CD4-positive, alpha-beta T cell (primary cell): Measurements from ENCODE around the gene E2F4. TPM values are rescaled to one million over a fixed set of nuclear protein-coding genes. Genes with fewer than 3 reads are reported as not detected.

Experiments used
- ATAC-seq: fragments of 200-7000 bp; cut with Tn5 transposase; one replicate; pipeline ENCODE4 v1.10.0; 2022; ENCODE audit warnings: mild to moderate bottlenecking; ENCODE audit not compliant: poor library complexity
- CTCF ChIA-PET: fragments of 350-600 bp; sonication (Branson Sonifier 250); formaldehyde crosslinking; loops from one replicate; lab custom pipeline; 2021; ENCODE audit warnings: antibody characterized with exemption, inconsistent platforms; lab: Charles Lee
- POLR2A ChIA-PET: fragments of 350-600 bp; sonication (Branson Sonifier 250); formaldehyde crosslinking; loops from one replicate; lab custom pipeline; 2021; ENCODE audit warnings: antibody characterized with exemption, inconsistent platforms; lab: Charles Lee
- DNase-seq, 14 experiments: peaks; one replicate each; pipeline ENCODE4 v3.0.0-alpha.2; 2013 to 2020; ENCODE audit warnings: mixed read lengths in 2 of 14
- H3K27ac ChIP-seq, 2 donors: one replicate each; pipeline versions ENCODE4 v1.5.1 to v1.7.0; 2013; ENCODE audit warnings: low read length in 2 of 2, low read depth in 1 of 2, mild to moderate bottlenecking in 1 of 2
- H3K27me3 ChIP-seq, 2 experiments: 1 replicate in 1 of 2; 2 replicates in 1 of 2; pipeline versions ENCODE4 v1.6.1 to v1.7.0; 2013; ENCODE audit warnings: low read length in 2 of 2, control low read depth in 1 of 2, mild to moderate bottlenecking in 1 of 2, moderate library complexity in 1 of 2; ENCODE audit not compliant: insufficient read depth in 2 of 2, control insufficient read depth in 1 of 2
- H3K36me3 ChIP-seq: one replicate; pipeline ENCODE4 v1.6.1; 2013; ENCODE audit warnings: low read length, control low read depth; ENCODE audit not compliant: insufficient read depth
- H3K4me1 ChIP-seq: one replicate; pipeline ENCODE4 v1.6.1; 2013; ENCODE audit warnings: low read length, control low read depth; ENCODE audit not compliant: insufficient read depth
- H3K4me3 ChIP-seq: one replicate; pipeline ENCODE4 v1.5.1; 2013; ENCODE audit warnings: mild to moderate bottlenecking, low read length, moderate library complexity
- H3K9me3 ChIP-seq, 2 experiments: 1 replicate in 1 of 2; 2 replicates in 1 of 2; pipeline versions ENCODE4 v1.6.1 to v1.7.0; 2013; ENCODE audit warnings: low read length in 2 of 2, mild to moderate bottlenecking in 2 of 2, control low read depth in 1 of 2, moderate library complexity in 1 of 2; ENCODE audit not compliant: control insufficient read depth in 1 of 2, insufficient read depth in 1 of 2
- H3K27ac Mint-ChIP-seq: one replicate; pipeline ENCODE4 v1.8.0; 2020; ENCODE audit warnings: mixed read lengths
- H3K27me3 Mint-ChIP-seq: one replicate; pipeline ENCODE4 v1.8.0; 2021; ENCODE audit warnings: mixed read lengths
- H3K36me3 Mint-ChIP-seq: one replicate; pipeline ENCODE4 v1.8.0; 2021; ENCODE audit warnings: low read depth, mixed read lengths
- H3K4me1 Mint-ChIP-seq: one replicate; pipeline ENCODE4 v1.8.0; 2021; ENCODE audit warnings: low read depth, mixed read lengths
- H3K4me3 Mint-ChIP-seq: one replicate; pipeline ENCODE4 v1.8.0; 2020; ENCODE audit warnings: mild to moderate bottlenecking, mixed read lengths
- H3K9me3 Mint-ChIP-seq: one replicate; pipeline ENCODE4 v1.8.0; 2020; ENCODE audit warnings: mixed read lengths
- intact Hi-C, 2 experiments: fragments of 100-400 bp; cut with DNase I in 1 of 2; cut with micrococcal nuclease in 1 of 2; formaldehyde crosslinking; loops; one replicate each; pipeline versions ENCODE4 v1.15.1 to v1.9.0; 2023 to 2025; cut with DNase I, micrococcal nuclease
- total RNA-seq, 174 experiments: library from RNA in 2 of 174; stranded (reverse) in 2 of 174; gene quantifications; one replicate each; pipeline ENCODE4 v1.2.3 and lab custom pipeline; 2021 to 2026
- TF ChIP-seq, protein P1 (sequence below): fragments of 200-600 bp; IDR thresholded peaks from one replicate; pipeline ENCODE4 v1.8.0; 2022; ENCODE audit warnings: antibody characterized with exemption, mild to moderate bottlenecking

Gene E2F4
- total RNA-seq, 2 experiments from 2014 or later: 50.9 to 56.1 TPM

DNA sequence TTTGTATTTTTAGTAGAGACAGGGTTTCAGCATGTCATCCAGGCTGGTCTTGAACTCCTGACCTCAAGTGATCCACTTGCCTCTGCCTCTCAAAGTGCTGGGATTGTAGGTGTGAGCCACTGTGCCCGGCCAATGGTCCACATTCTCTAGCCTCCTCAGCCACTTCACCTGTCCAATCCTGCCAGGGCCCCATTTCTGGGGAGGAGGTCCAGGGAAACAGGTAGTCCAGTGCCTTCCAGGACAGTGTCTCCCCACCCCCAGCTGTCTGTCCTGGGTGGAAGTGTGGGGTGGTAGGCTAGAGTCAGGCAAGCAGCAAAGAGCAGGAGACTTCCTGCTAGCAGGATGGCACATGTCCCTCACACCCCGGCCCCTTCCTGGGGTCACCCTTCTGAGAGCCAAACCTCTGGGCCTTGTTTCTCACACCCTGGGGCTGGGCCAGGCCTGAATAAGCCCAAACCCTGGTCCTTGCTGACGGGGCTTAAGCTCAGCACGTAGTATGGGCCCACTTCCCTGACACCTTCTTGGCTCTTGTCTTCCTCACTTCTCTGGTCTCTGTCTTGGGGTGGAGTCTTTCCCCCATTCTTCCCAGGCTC, 50.3 kb downstream of the E2F4 start:
- CTCF ChIA-PET: interaction anchor here (0.8 kb wide), 1 partner anchor 15 kb away, joined by 3 read pairs; the partner anchor contains the start of gene TMEM208
- peaks cover 24% of the 10 kb centered on the region for H3K36me3 Mint-ChIP-seq
- DNase-seq (no peak), ATAC-seq (no peak)
- Histone ChIP-seq H3K4me1 (peaks cover 56% of the 10 kb centered on the region), H3K27ac (no peak overlapping the region), H3K4me3 (no peak overlapping the region), H3K36me3 (peaks cover 27% of the 10 kb centered on the region), H3K27me3 (no peaks in the 10 kb centered on the region), H3K9me3 (no peaks in the 10 kb centered on the region)
- POLR2A ChIA-PET: no interaction called here
- H3K27ac Mint-ChIP-seq: peak overlapping the region; percentile 34
- no peaks in the 10 kb centered on the region for H3K9me3 Mint-ChIP-seq
- intact Hi-C loops: loop anchor here (10.0 kb wide), 2 partner anchors 563 to 843 kb away; partner anchors contain the start of genes NFATC3 (in 1 of the 2), RANBP10 (in 1 of the 2) and TSNAXIP1 (in 1 of the 2)
- no peak overlapping the region for H3K4me3 Mint-ChIP-seq
- H3K4me1 Mint-ChIP-seq: peaks cover 18% of the 10 kb centered on the region
- H3K27me3 Mint-ChIP-seq: no peaks in the 10 kb centered on the region
- TF ChIP-seq, protein P1, sequence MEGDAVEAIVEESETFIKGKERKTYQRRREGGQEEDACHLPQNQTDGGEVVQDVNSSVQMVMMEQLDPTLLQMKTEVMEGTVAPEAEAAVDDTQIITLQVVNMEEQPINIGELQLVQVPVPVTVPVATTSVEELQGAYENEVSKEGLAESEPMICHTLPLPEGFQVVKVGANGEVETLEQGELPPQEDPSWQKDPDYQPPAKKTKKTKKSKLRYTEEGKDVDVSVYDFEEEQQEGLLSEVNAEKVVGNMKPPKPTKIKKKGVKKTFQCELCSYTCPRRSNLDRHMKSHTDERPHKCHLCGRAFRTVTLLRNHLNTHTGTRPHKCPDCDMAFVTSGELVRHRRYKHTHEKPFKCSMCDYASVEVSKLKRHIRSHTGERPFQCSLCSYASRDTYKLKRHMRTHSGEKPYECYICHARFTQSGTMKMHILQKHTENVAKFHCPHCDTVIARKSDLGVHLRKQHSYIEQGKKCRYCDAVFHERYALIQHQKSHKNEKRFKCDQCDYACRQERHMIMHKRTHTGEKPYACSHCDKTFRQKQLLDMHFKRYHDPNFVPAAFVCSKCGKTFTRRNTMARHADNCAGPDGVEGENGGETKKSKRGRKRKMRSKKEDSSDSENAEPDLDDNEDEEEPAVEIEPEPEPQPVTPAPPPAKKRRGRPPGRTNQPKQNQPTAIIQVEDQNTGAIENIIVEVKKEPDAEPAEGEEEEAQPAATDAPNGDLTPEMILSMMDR: no peak

DNA sequence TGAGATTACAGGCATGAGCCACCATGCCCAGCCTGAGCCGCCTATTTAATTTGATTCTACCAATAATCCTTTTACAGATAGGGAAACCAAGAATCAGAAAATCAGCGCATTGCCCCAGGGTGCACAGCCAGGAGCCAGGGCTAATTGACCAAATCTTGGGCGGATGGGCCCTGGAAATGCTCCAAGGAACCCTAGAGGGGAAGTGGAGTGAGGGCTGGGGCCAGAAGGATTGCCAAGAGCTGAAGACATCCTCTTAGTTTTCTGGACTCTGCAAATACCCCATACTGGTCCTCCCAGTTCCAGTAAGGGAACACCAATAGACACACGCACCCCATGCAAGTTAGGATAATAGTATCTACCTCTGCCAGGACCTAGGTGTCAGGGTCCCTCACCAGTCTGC, 51.5 kb downstream of the E2F4 start:
- ATAC-seq (no peak), DNase-seq (no peak)
- CTCF ChIA-PET: interaction anchor here (1.4 to 5.3 kb wide), 3 partner anchors 16 to 573 kb away, joined by 3 to 31 read pairs (median 5); partner anchors contain the start of gene TMEM208
- Mint-ChIP-seq H3K4me1 (peaks cover 29% of the 10 kb centered on the region), H3K4me3 (no peak overlapping the region), H3K27me3 (no peaks in the 10 kb centered on the region), H3K27ac (peak overlapping the region; percentile 97), H3K36me3 (peaks cover 11% of the 10 kb centered on the region), H3K9me3 (no peaks in the 10 kb centered on the region)
- Histone ChIP-seq H3K4me1 (peaks cover 59% of the 10 kb centered on the region), H3K27me3 (no peaks in the 10 kb centered on the region), H3K27ac (peak overlapping the region; percentile 86 to 90), H3K9me3 (no peaks in the 10 kb centered on the region), H3K4me3 (no peak overlapping the region), H3K36me3 (peaks cover 15% of the 10 kb centered on the region)
- TF ChIP-seq, protein P1: no peak
- intact Hi-C loops: loop anchor here (10.0 kb wide), 2 partner anchors 561 to 841 kb away; partner anchors contain the start of genes NFATC3 (in 1 of the 2), RANBP10 (in 1 of the 2) and TSNAXIP1 (in 1 of the 2)
- POLR2A ChIA-PET: interaction anchor here (1.1 kb wide), 1 partner anchor 22 kb away, joined by 3 read pairs; no protein-coding TSS in a partner anchor

DNA sequence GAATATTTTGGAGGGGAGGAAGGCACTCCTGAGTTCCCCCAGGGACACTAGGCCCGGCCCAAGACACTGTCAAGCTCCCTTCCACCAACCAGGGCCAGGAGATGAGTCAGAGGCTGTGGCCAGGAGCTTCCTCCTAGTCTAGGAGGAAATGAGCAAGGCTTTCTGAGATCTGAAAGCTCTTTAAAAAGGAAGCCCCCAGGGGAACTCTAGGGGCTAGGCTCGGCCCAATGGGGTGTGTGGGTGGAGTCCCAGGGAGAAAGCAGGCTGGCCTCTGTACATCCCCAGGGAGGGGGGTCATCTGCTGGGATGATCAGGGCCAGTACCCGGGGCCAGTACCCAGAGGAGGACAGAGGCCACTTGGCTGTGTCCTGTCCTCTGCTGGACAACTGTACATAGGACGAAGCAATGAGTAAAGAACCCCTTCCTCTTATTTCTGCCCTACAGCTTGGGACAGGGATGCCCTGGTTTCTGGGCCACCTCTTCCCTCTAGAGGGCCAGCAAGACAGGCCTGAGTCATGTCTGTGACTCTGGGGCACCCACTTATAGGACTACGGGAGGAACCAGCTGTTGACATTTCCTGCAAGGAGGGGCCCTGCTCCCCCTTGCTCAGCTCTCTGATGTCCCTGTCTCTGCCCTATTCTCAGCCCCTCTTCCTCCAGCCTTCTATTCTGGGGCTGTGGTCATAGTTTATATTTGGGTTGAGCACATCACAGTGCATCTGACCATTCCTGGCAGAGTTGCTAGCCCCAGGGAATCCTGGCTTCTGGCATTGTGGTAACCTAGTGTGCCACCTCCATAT, 52.6 kb downstream of the E2F4 start:
- TF ChIP-seq, protein P1: no peak
- ATAC-seq: peak; percentile 59
- H3K4me3 ChIP-seq: no peak overlapping the region
- no peaks in the 10 kb centered on the region for H3K9me3 ChIP-seq
- Mint-ChIP-seq H3K27me3 (no peaks in the 10 kb centered on the region), H3K4me3 (peak overlapping the region; percentile 86), H3K9me3 (no peaks in the 10 kb centered on the region), H3K36me3 (peaks cover under 1% of the 10 kb centered on the region), H3K4me1 (peaks cover 34% of the 10 kb centered on the region), H3K27ac (peak overlapping the region; percentile 97)
- H3K36me3 ChIP-seq: peaks cover 3% of the 10 kb centered on the region
- H3K4me1 ChIP-seq: peaks cover 69% of the 10 kb centered on the region
- peak; percentile 37 to 93 (median 69) for DNase-seq
- no peaks in the 10 kb centered on the region for H3K27me3 ChIP-seq
- POLR2A ChIA-PET: interaction anchor here (0.6 to 6.2 kb wide), 4 partner anchors 17 to 85 kb away, joined by 3 to 81 read pairs (median 4); partner anchors contain the start of genes FBXL8, TMEM208 and TRADD
- peak overlapping the region; percentile 86 to 90 for H3K27ac ChIP-seq
- CTCF ChIA-PET: interaction anchor here (0.7 to 5.3 kb wide), 8 partner anchors 9 to 572 kb away, joined by 3 to 31 read pairs (median 4); partner anchors contain the start of genes E2F4 and TMEM208
- intact Hi-C loops: loop anchor here (1.0 to 10.0 kb wide), 5 partner anchors 16 to 840 kb away; partner anchors contain the start of genes NFATC3 (in 1 of the 2), PHAF1 (in 1 of the 2), RANBP10 (in 1 of the 2) and TSNAXIP1 (in 1 of the 2)
